Kidney epithelial cell (primary cell): ENCODE measurements around the gene DTNB. TPM values are rescaled to one million over a fixed set of nuclear protein-coding genes. Genes with fewer than 3 reads are reported as not detected.

Source experiments
- DNase-seq: peaks from one replicate; pipeline ENCODE4 v3.0.0-alpha.2; 2010; ENCODE audit warnings: low read depth
- H3K27me3 ChIP-seq: 2 replicates; pipeline ENCODE4 v1.6.0; 2011; ENCODE audit warnings: low read length; ENCODE audit not compliant: control insufficient read depth, insufficient read depth
- H3K36me3 ChIP-seq: 2 replicates; pipeline ENCODE4 v1.5.1; 2011; ENCODE audit warnings: low read length; ENCODE audit not compliant: control insufficient read depth, insufficient read depth
- H3K4me3 ChIP-seq: 2 replicates; pipeline ENCODE4 v1.5.1; 2011; ENCODE audit warnings: low read depth, mild to moderate bottlenecking, control low read depth, low read length
- total RNA-seq: library from RNA; depleted of rRNA; stranded (reverse); fragments of >200 nt; gene quantifications from 2 replicates; pipeline ENCODE4 v1.2.3, GENCODE V29; 2015
- TF ChIP-seq, protein P1 (sequence below): IDR thresholded peaks from 2 replicates; pipeline ENCODE4 v1.5.1; 2011; ENCODE audit warnings: mild to moderate bottlenecking, moderate library complexity, low read length, control low read depth, inconsistent platforms; ENCODE audit not compliant: insufficient read depth, poor library complexity, severe bottlenecking

DTNB gene
- total RNA-seq, 1 donor from 2014 or later, result 16.9 TPM

- Histone ChIP-seq H3K27me3 (no peaks in the 10 kb centered on the region), H3K4me3 (no peak overlapping the region), H3K36me3 (no peaks in the 10 kb centered on the region)
- TF ChIP-seq, protein P1, sequence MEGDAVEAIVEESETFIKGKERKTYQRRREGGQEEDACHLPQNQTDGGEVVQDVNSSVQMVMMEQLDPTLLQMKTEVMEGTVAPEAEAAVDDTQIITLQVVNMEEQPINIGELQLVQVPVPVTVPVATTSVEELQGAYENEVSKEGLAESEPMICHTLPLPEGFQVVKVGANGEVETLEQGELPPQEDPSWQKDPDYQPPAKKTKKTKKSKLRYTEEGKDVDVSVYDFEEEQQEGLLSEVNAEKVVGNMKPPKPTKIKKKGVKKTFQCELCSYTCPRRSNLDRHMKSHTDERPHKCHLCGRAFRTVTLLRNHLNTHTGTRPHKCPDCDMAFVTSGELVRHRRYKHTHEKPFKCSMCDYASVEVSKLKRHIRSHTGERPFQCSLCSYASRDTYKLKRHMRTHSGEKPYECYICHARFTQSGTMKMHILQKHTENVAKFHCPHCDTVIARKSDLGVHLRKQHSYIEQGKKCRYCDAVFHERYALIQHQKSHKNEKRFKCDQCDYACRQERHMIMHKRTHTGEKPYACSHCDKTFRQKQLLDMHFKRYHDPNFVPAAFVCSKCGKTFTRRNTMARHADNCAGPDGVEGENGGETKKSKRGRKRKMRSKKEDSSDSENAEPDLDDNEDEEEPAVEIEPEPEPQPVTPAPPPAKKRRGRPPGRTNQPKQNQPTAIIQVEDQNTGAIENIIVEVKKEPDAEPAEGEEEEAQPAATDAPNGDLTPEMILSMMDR, result no peak
- DNase-seq, result no peak
Measured at GRCh38 chr2:25330937-25331336, 342.4 kb downstream of the DTNB start.

DNA sequence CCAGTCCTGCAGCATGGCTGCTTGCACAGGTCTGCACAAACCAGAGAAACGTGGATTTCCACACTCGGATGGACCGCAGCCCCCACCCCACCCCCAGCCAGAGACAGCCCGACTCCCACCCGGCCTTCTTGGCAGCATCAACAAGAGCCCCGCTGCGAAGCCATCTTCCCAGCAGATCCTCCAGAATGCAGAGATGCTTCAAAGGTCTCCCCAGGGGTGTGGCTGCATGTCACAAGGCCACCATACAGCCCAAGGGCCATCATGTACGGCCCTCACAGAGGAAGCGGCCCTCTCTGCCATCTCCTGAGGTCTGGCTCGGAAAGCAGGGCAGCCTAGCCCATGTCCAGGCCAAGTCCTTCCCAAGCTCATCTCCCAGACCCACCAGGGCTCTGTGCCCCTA lies 343.1 kb downstream of the DTNB start:
- DNase-seq, result no peak
- no peaks in the 10 kb centered on the region for H3K36me3 ChIP-seq
- H3K4me3 ChIP-seq, result no peak overlapping the region
- TF ChIP-seq, protein P1, result no peak
- no peaks in the 10 kb centered on the region for H3K27me3 ChIP-seq

GRCh38 chr2:25328152-25329085 lies 345.0 kb downstream of the DTNB start:
- no peak for DNase-seq
- H3K4me3 ChIP-seq, result no peak overlapping the region
- no peaks in the 10 kb centered on the region for H3K27me3 ChIP-seq
- H3K36me3 ChIP-seq, result no peaks in the 10 kb centered on the region
- TF ChIP-seq, protein P1, result no peak

Other genes starting within 250 kb of the DTNB start
- 16.8 and 18.6 TPM in 2 replicates for gene ASXL2, start 204.9 kb upstream of the DTNB start, total RNA-seq